NB4 (cell line): ENCODE measurements around the gene DOP1A.

Experiments used
- CTCF ChIP-seq: IDR thresholded peaks from one replicate; pipeline ENCODE4 v1.5.1; 2012; ENCODE audit warnings: low read depth, low read length
- MAX ChIP-seq: IDR thresholded peaks from 2 replicates; pipeline ENCODE4 v1.6.1; 2011; ENCODE audit warnings: low read depth, low read length
- POLR2A ChIP-seq: IDR thresholded peaks from 2 replicates; pipeline ENCODE4 v1.6.1; 2011; ENCODE audit warnings: mild to moderate bottlenecking; ENCODE audit not compliant: insufficient read length; ENCODE audit errors: extremely low read depth

- TF ChIP-seq CTCF (no peak), MAX (no peak), POLR2A (no peak)
These were observed 23.2 kb upstream of the DOP1A start for GRCh38 chr6:83044091-83044768.
